ENCODE data around the gene PARK7.
A peak's percentile ranks its signal among the peaks of the same experiment; 100 is the strongest.

- TF ChIP-seq CTCF (IDR thresholded peaks at IDR 0.05) (peak; percentile 52 to 86 (median 63)), POLR2A (IDR thresholded peaks at IDR 0.05) (no peak), EP300 (IDR thresholded peaks at IDR 0.05) (peak in 1 of 2 donors; percentile 21)
These were observed 53.7 kb downstream of the PARK7 start for GRCh38 chr1:8015036-8015808.
